ENCODE measurements around the gene KRT79. TPM values are rescaled to one million over a fixed set of nuclear protein-coding genes. Genes with fewer than 3 reads are reported as not detected.

The KRT79 gene
- total and polyA plus RNA-seq, 2 experiments from 2014 or later, result 0.07 TPM; not detected in 1

DNA sequence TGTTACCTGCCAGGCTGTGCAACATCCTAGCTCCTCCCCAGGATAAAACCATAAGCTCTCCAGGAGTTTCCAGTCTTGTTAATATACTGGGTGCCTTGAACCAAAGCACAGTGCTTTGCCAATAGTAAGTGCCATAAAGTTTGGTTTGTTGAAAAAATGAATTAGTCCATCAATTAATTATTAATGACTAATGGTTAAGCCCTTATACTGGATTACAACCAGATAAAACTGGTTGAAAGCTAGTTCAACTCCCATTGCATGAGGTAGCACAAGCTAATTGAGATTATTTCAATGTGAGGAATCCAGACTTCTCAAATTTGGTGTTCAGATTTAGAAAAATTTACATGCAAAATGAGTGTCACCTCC, 36.6 kb downstream of the KRT79 start:
- no peak overlapping the region for H2AFZ ChIP-seq
- H3K27ac ChIP-seq, result no peak overlapping the region
- no peaks in the 10 kb centered on the region for H3K9me2 ChIP-seq (replicated peaks; ENCODE audit: insufficient read depth)
- H3K79me2 ChIP-seq, result no peaks in the 10 kb centered on the region
- H3K4me3 ChIP-seq, result no peak overlapping the region
- TF ChIP-seq CTCF (IDR thresholded peaks at IDR 0.05; ENCODE audit: poor library complexity) (no peak), EZH2 (IDR thresholded peaks at IDR 0.05; ENCODE audit: borderline replicate concordance) (no peak), EZH2phosphoT487 (IDR thresholded peaks at IDR 0.05; ENCODE audit: low read depth, severe bottlenecking, unreplicated experiment) (no peak)
- no peak overlapping the region for H3K4me2 ChIP-seq
- no peaks in the 10 kb centered on the region for H3K4me1 ChIP-seq (ENCODE audit: insufficient read depth)
- no peak for DNase-seq (ENCODE audit: low spot score)
- no peaks in the 10 kb centered on the region for H4K20me1 ChIP-seq (ENCODE audit: insufficient read depth, poor library complexity, severe bottlenecking)
- H3K9me3 ChIP-seq (ENCODE audit: low read depth), result no peaks in the 10 kb centered on the region
- no peaks in the 10 kb centered on the region for H3K27me3 ChIP-seq
- no peaks in the 10 kb centered on the region for H3K36me3 ChIP-seq (replicated peaks; ENCODE audit: insufficient read depth, low read depth)

DNA sequence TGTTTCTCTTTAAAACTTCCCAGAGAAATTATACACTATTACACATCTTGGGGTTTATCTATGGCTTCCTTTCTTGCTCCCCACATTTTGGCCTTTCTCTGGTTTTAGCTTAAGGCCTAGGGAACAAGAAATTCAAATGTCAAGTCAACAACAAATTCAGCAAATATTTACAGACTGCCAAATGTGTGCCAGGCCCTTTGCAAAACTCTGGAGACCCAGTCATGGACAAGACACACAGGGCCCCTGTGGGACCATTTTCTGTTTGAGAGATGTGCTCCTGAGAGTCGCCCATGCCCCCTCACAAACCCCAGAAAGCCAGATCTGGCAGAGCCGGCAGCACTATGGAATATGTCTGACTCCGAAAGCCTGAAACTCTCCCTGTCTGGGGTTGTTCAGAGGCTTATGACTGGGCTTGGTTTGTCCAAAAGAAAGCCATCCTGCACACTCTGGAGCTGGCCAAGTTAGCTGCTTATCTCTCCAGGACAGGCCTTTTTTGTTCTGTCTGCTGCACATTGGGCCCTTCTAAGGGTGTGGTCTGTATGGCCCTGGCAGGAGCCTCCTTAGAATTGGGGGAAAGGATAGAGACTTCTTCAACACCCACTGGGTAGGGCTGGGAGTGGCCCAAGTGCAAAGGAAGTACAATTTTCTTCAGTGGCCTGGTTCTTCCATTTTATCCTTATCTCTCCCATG, 37.1 kb downstream of the KRT79 start:
- Histone ChIP-seq H3K36me3 (replicated peaks; ENCODE audit: insufficient read depth, low read depth) (no peaks in the 10 kb centered on the region), H2AFZ (no peak overlapping the region), H4K20me1 (ENCODE audit: insufficient read depth, poor library complexity, severe bottlenecking) (no peaks in the 10 kb centered on the region), H3K27ac (no peak overlapping the region), H3K4me1 (ENCODE audit: insufficient read depth) (no peaks in the 10 kb centered on the region), H3K27me3 (no peaks in the 10 kb centered on the region), H3K79me2 (no peaks in the 10 kb centered on the region), H3K9me2 (replicated peaks; ENCODE audit: insufficient read depth) (no peaks in the 10 kb centered on the region), H3K9me3 (ENCODE audit: low read depth) (no peaks in the 10 kb centered on the region), H3K4me3 (no peak overlapping the region), H3K4me2 (no peak overlapping the region)
- no peak for DNase-seq (ENCODE audit: low spot score)
- TF ChIP-seq CTCF (IDR thresholded peaks at IDR 0.05; ENCODE audit: poor library complexity), result no peak
- TF ChIP-seq EZH2 (IDR thresholded peaks at IDR 0.05; ENCODE audit: borderline replicate concordance), result no peak
- TF ChIP-seq EZH2phosphoT487 (IDR thresholded peaks at IDR 0.05; ENCODE audit: low read depth, severe bottlenecking, unreplicated experiment), result no peak
- WGBS (ENCODE audit: low lambda C conversion rate, missing lambda C conversion rate), result 85% methylated on average over 3 of the region's 3 CpGs

DNA sequence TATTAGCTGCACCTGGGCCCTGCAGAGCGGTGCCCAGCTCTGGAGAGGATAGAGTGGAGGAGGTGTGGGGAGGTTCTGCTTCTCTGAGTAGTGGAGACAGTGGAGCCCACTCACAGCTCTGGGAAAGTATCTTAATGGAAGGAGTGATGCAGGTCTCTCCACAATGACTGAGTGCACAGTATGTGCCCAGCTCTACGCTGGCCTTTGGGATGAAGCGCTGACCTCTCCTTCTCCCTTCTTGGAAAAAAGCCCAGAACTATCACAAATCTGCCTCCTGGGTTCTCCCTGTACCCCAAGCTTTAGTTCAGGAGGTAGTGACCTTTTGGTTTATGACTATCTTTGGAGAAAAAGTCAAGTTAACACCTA, 37.7 kb downstream of the KRT79 start:
- no peak for DNase-seq (ENCODE audit: low spot score)
- 95% methylated on average over 3 of the region's 3 CpGs for WGBS (ENCODE audit: low lambda C conversion rate, missing lambda C conversion rate)
- no peaks in the 10 kb centered on the region for H3K79me2 ChIP-seq
- no peaks in the 10 kb centered on the region for H3K27me3 ChIP-seq
- H3K4me1 ChIP-seq (ENCODE audit: insufficient read depth), result no peaks in the 10 kb centered on the region
- H3K4me2 ChIP-seq, result no peak overlapping the region
- TF ChIP-seq EZH2 (IDR thresholded peaks at IDR 0.05; ENCODE audit: borderline replicate concordance) (no peak), EZH2phosphoT487 (IDR thresholded peaks at IDR 0.05; ENCODE audit: low read depth, severe bottlenecking, unreplicated experiment) (no peak), CTCF (IDR thresholded peaks at IDR 0.05; ENCODE audit: poor library complexity) (no peak)
- H3K9me2 ChIP-seq (replicated peaks; ENCODE audit: insufficient read depth), result no peaks in the 10 kb centered on the region
- H4K20me1 ChIP-seq (ENCODE audit: insufficient read depth, poor library complexity, severe bottlenecking), result no peaks in the 10 kb centered on the region
- H2AFZ ChIP-seq, result no peak overlapping the region
- no peak overlapping the region for H3K4me3 ChIP-seq
- no peaks in the 10 kb centered on the region for H3K36me3 ChIP-seq (replicated peaks; ENCODE audit: insufficient read depth, low read depth)
- no peaks in the 10 kb centered on the region for H3K9me3 ChIP-seq (ENCODE audit: low read depth)
- no peak overlapping the region for H3K27ac ChIP-seq
